Left ventricle myocardium inferior (tissue), 1 donor: ENCODE data around the gene ARL15. TPM values are rescaled to one million over a fixed set of nuclear protein-coding genes. Genes with fewer than 3 reads are reported as not detected.
"Not testable (repeated sequence)": the region's sequence is repeated elsewhere in the genome, so short reads cannot be mapped to it uniquely, and the experiment has no call there.

Source experiments
- DNase-seq: peaks from one replicate; pipeline ENCODE4 v3.0.0-alpha.2; 2020
- H3K27ac ChIP-seq: fragments of 200-600 bp; replicated peaks from 2 replicates; pipeline ENCODE4 v1.8.0; 2021
- H3K27me3 ChIP-seq: fragments of 200-600 bp; 2 replicates; pipeline ENCODE4 v1.8.0; 2021; ENCODE audit warnings: low read depth
- H3K36me3 ChIP-seq: fragments of 200-600 bp; 2 replicates; pipeline ENCODE4 v1.8.0; 2021
- H3K4me1 ChIP-seq: fragments of 200-600 bp; 2 replicates; pipeline ENCODE4 v1.8.0; 2021
- H3K4me3 ChIP-seq: fragments of 200-600 bp; 2 replicates; pipeline ENCODE4 v1.8.0; 2021; ENCODE audit warnings: mild to moderate bottlenecking, moderate library complexity
- H3K9me3 ChIP-seq: fragments of 200-600 bp; replicated peaks from 2 replicates; pipeline ENCODE4 v1.8.0; 2021
- intact Hi-C: fragments of 100-400 bp; cut with micrococcal nuclease; formaldehyde crosslinking; loops from one replicate; pipeline ENCODE4 v1.11.0; 2022
- total RNA-seq: library from RNA; stranded (reverse); fragmentation: NEBNext Ultra II Directional; extraction: Animal tissue kit (Norgen Biotek cat#: 25700); gene quantifications from one replicate; pipeline ENCODE4 v1.2.1, GENCODE V29; 2021
- TF ChIP-seq, protein P1 (sequence below): fragments of 200-600 bp; IDR thresholded peaks from 2 replicates; pipeline ENCODE4 v1.8.0; 2021; ENCODE audit warnings: antibody characterized with exemption, mild to moderate bottlenecking, borderline replicate concordance
- donor health status: DM: no; HTN: yes; CAD: no; lungs with severe emphysema.

ARL15 gene
- total RNA-seq, 1 donor from 2014 or later = 18.2 TPM

DNA sequence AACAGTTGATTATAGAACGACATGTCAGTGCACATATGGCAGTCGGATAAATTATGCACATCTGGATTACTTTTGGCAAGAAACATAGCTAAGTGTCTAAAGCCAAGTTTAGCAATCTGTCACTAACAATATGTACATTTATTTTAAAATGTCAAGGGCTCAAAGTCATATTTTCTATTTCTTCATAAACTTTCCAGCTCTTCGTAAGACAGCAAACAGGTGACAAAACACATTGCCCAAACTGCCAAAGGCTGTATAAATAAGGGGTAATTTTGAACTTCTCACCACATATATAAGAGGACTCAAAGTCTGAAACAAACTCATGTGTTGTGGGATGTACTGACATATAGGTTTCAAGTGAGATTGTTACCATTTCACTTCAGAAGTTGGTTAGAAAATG, 237.2 kb downstream of the ARL15 start:
- DNase-seq = no peak
- H3K4me1 ChIP-seq = peaks cover 7% of the 10 kb centered on the region
- H3K36me3 ChIP-seq = peaks cover 5% of the 10 kb centered on the region
- intact Hi-C loops = no loop called here
- no peak overlapping the region for H3K4me3 ChIP-seq
- H3K27ac ChIP-seq = no peak overlapping the region
- TF ChIP-seq, protein P1, sequence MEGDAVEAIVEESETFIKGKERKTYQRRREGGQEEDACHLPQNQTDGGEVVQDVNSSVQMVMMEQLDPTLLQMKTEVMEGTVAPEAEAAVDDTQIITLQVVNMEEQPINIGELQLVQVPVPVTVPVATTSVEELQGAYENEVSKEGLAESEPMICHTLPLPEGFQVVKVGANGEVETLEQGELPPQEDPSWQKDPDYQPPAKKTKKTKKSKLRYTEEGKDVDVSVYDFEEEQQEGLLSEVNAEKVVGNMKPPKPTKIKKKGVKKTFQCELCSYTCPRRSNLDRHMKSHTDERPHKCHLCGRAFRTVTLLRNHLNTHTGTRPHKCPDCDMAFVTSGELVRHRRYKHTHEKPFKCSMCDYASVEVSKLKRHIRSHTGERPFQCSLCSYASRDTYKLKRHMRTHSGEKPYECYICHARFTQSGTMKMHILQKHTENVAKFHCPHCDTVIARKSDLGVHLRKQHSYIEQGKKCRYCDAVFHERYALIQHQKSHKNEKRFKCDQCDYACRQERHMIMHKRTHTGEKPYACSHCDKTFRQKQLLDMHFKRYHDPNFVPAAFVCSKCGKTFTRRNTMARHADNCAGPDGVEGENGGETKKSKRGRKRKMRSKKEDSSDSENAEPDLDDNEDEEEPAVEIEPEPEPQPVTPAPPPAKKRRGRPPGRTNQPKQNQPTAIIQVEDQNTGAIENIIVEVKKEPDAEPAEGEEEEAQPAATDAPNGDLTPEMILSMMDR = no peak
- H3K9me3 ChIP-seq = no peaks in the 10 kb centered on the region
- H3K27me3 ChIP-seq = no peaks in the 10 kb centered on the region

DNA sequence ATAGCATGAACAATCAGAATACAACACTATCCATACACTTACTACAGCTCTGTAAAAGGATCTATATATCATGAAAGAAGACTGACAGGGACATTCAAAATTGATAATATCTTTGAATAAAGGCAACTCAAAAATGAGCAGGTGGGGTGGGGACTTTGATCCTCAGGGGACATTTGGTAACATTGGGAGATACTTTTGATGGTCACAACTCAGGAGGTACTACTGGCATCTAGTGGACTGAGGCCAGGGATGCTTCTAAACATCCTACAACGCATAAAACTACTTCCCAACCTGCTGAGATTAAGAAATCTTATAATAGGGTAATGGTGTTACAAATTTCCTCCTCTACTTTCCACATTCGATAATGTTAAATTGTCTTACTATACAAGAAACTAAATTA, 243.9 kb downstream of the ARL15 start:
- DNase-seq = no peak
- intact Hi-C loops = no loop called here
- H3K4me3 ChIP-seq = no peak overlapping the region
- peaks cover 5% of the 10 kb centered on the region for H3K36me3 ChIP-seq
- no peaks in the 10 kb centered on the region for H3K9me3 ChIP-seq
- no peak overlapping the region for H3K27ac ChIP-seq
- TF ChIP-seq, protein P1 = no peak
- H3K4me1 ChIP-seq = peaks cover 11% of the 10 kb centered on the region
- H3K27me3 ChIP-seq = no peaks in the 10 kb centered on the region

DNA sequence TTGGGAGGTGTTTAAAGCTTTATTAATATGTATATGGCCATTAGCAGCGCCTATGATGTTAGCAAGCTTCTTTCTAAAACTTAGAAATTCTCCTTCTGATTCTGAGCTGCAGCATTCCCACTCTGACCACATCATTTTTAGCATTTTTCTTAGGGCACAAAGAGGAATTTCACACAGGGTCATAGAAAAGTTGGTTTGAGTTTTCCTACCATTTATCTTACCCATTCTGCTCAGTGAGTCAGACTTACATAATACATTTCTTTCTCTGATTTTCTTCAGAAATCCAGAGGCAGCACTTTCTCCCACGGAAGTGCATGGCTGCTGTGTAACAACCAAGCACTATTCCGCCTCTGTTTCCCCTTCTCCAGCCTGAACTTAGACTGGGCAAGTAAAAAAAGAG, 246.6 kb downstream of the ARL15 start:
- Histone ChIP-seq H3K9me3 (no peaks in the 10 kb centered on the region), H3K27me3 (no peaks in the 10 kb centered on the region), H3K27ac (no peak overlapping the region), H3K4me1 (peaks cover 11% of the 10 kb centered on the region), H3K4me3 (no peak overlapping the region), H3K36me3 (no peaks in the 10 kb centered on the region)
- DNase-seq = no peak
- intact Hi-C loops = no loop called here
- TF ChIP-seq, protein P1 = no peak

DNA sequence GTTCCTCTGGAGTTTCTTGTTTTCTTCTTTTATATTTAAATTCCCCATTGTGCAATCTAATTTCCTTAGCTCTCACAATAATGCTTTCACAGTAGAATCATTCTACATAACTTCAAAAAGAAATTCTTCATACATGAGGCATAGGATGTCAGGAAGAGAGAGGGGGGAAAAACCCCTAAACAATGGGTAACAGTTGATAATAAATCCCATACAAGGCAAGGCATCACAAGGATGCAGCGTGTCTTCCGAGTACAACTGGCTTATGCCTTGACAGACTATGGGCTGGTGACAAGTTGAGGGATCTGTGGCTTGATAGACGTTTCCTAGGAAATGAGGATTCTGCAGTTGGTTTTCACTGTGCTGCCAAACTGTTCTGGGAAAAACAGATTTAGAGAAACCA, 247.4 kb downstream of the ARL15 start:
- Histone ChIP-seq H3K36me3 (no peaks in the 10 kb centered on the region), H3K4me1 (peaks cover 3% of the 10 kb centered on the region), H3K27ac (no peak overlapping the region), H3K27me3 (no peaks in the 10 kb centered on the region), H3K9me3 (no peaks in the 10 kb centered on the region), H3K4me3 (no peak overlapping the region)
- no peak for DNase-seq
- intact Hi-C loops = no loop called here
- TF ChIP-seq, protein P1 = no peak

DNA sequence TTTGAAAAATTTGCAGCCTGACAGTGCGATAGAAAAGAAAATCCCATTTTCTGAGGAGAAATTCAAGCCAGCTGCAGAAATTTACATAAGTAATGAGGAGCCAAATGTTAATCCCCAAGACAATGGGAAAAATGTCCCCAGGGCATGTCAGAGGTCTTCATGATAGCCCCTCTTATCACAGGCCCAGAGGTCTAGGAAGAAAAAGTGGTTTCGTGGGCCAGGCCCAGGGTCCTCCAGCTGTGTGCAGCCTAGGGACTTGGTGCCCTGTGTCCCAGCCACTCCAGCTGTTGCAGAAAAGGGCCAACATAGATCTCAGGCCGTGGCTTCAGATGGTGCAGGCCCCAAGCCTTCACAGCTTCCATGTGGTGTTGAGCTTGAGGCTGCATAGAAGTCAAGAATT, 249.5 kb downstream of the ARL15 start:
- H3K4me3 ChIP-seq, H3K9me3 ChIP-seq: not testable (repeated sequence)

DNA sequence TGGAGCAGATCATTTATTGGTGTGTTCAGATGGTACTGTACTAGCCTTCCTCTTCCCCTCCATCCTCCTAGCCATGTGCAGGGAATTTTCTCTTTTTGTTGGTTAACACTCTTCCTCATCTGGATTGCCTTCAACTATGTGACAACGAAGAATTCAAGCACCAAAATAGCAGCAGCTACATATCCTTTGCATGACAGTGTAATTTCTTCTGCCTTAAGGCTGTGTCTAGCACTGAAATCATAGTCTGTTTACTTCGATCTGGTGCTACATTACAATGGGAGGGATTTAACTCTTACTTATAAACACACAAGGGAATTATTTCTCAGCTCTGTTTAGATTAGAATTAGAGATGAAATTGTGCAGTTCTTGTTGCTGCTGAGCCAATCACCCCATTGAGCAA, 260.4 kb downstream of the ARL15 start:
- Histone ChIP-seq H3K4me3 (peak overlapping the region; percentile 22), H3K4me1 (peaks cover 25% of the 10 kb centered on the region), H3K36me3 (no peaks in the 10 kb centered on the region), H3K9me3 (no peaks in the 10 kb centered on the region), H3K27me3 (no peaks in the 10 kb centered on the region), H3K27ac (peak overlapping the region; percentile 68)
- TF ChIP-seq, protein P1 = no peak
- intact Hi-C loops = no loop called here
- no peak for DNase-seq

More for the DNA sequence above, 249.5 kb downstream of the ARL15 start:
- H3K27me3 ChIP-seq, H3K4me1 ChIP-seq, H3K36me3 ChIP-seq, H3K27ac ChIP-seq, intact Hi-C loops, DNase-seq: not testable (repeated sequence)
